Stimulated activated CD4-positive, alpha-beta T cell treated with anti-CD3 and anti-CD28 coated beads, TNF-alpha, amount 100 ng/mL, for 4 hours (primary cell): ENCODE measurements around the gene EXOC4.

Experiments used
- DNase-seq, 3 experiments: peaks; one replicate each; pipeline ENCODE4 v3.0.0-alpha.2; 2020; ENCODE audit warnings: low read depth in 3 of 3

Gene EXOC4

DNA sequence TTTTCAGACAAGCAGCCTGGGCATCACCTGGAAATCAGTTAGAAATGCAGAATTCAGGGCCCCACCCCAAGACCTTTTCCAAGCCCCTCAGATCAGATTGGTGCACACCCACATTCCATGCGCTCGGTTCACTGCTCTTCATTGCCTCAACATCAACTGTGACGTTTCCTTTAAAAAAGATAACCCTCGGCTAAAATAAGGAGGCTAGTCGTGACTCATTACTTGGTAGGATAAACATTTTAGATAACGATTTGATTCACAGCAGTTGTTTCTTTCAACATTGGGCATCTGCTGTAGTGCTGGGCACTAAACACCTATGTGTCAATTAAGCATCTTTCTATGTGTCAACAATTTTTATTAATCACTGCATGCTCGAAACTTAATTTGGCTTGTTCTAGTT is 683.2 kb downstream of the EXOC4 start:
- no peak for DNase-seq

DNA sequence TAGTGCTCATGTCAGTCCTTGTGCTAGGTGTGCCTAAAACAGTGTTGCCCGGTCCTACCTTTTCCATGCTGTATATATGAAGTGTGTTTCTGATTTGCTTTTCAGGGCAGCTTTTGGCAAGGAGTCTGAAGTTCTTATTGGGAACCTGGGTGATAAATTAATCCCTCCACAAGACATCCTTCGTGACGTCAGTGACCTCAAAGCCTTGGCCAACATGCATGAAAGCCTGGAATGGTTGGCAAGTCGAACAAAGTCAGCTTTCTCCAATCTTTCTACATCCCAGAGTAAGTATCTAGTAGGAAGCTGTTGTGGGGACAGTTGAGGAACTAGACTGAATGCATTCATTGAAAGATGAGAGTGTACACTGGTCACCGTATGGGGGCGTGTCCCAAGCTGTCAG is 684.9 kb downstream of the EXOC4 start:
- no peak for DNase-seq

DNA sequence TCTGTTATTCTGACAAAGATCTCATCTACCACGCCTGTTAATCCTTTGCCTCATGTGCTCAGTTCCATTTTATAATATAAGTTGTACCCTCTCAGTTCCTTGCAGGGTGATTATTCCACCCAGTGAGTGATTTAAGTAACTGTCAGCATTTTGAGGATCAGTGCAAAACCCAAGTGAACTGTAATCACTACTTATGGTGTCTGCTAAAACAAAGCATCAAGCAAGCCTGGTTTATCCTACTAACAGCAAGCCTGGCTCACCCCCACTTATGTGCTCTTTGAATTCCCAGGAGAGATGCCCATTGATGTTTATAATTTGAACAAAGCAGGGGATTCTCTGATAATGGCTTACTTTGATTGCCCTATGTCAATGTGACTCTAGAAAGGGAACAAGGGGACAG is 687.5 kb downstream of the EXOC4 start:
- DNase-seq: no peak

DNA sequence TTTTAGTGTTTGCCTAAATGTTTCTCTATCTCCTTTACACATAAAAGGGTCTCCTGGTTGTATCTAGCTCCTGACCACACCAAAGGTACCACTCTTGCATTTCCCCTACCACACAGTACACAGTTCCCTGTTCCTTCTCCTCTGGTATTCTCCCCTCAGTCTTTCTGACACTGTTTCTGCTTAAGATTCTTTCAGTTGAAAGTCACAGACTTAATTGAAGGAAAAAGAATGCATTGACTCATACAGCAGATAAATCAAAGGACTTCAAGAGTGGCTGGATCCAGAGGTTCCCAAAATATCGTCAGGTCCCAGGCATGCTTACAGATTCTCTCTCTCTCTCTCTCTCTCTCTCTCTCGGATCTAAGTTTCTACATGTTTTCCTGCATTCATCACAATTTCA is 688.6 kb downstream of the EXOC4 start:
- DNase-seq: no peak

DNA sequence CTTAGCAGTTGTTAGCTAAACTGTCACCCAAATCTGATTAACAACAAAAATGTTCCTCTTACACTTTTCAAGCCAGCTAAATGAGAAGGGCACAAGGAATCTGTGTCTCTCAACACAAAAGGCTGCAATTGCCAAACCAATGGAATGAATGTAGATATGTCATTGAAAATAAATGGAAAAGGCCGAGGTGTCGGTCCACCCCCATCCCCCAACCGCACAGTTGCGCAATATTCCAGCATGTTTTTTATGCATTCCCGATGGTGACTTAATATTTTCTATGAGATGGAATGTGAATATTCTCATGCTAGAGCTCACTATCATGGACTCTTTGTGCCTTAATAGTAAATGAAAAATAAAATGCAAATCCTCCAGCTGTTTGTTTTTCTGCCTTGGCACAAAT is 692.6 kb downstream of the EXOC4 start:
- DNase-seq: no peak

DNA sequence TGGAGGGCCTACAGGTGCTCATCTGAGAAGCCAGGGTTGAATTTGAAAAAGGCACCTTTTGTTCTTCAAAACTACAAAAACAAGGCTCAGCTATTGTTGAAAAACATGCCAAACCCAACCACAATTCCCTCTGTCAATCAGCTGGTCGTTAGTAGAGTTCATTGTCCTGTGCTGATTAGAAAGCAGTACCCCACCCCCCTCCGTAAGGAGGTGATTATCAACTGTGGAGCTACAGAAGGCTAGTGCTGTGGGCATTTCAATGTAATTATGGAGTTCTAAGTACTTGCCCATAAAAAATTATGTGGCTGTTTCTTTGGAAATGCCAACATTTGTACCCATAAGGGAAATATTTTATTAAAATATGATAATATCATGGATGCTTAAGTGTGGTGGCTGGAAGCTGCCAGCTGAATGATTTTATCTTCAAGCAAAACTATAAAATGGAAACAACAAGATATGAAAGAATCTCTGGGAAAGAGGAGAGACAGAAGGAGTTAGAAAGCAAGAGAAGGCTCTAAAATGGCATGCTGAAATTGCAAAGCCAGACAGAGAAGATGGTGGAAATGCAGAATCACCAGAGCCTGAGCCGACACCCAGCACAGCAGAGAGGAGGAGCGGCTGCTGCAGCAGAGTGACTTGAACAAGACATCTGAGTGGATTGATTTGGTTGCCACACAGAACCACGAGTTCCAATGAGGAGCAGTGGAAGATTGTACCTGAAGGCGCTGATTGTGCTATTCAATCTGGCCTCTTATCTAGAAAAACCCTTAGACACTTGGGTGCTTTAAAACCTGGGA is 694.8 kb downstream of the EXOC4 start:
- DNase-seq: no peak

DNA sequence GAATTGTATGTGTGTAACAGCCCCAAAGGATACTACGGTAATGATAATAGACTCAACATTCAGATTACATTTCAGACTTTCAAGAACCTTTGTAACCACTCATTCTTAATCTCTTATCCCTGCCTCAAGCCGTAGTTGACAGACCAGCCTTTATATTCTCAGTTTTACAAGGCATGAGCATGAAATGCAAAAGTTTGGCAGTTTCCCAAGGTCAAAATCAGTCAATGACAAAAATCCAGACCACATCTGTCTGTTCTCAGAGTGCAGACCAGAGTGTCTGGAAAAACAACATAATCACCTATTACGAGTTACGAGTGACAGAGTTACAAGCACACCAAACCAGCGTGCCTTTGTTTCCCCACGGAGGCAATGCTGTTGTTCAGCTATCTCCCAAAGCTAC is 695.7 kb downstream of the EXOC4 start:
- DNase-seq: no peak

DNA sequence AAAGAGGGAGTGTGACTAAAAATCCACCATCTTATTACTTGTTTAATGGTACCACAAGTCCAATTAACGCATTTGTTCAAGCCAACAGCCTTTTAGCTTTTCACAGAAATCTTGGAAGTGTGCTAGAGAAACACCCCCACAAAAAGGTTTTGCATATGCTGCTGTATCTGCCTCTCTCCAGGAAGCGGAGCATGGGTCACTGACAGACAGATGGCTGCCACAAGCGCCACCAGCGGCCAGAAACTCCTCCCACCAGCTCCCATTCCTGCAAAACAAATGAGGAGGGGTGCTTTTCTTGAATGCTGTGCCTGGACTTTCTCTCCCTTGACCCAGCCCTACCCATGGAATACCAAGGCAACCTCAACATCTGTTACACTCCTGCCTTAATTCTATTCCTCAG is 698.0 kb downstream of the EXOC4 start:
- DNase-seq: no peak

DNA sequence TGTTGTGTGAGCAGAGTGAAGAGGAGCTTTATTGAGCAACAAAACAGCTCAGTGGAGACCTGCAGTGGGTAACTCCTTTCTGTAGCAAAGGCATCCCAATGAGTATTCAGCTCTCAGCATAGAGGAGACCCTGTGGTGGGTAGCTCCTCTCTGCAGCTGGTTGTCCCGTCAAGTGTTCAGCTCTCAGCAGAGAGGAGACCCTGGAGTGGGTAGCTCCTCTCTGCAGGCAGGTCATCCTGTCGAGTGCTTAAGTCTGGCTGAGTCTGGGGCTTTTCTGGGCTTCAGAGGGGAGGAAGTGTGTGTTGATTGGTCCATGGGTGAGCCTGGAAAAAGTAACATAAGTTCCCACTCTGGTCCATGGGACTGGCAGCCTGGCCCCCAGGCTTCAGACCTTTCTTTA is 702.3 kb downstream of the EXOC4 start:
- no peak for DNase-seq

DNA sequence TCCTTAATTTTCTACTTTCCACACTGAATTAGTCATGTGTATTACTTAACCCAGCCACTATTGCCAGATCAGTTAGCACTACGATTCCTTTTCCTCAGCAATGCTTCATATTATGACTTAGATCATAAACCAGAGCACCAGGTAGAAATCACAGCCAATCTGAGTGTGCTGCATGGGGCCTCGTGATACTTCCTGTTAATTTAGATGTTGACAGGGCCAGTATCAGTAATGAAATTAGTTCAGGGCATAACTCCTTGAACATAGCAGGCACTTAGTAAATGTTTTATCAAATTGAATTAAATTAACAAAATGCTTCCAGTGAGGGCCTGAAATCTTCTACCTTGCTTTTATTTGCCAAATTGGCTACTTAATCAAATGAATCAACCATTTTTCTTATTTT is 705.0 kb downstream of the EXOC4 start:
- no peak for DNase-seq

DNA sequence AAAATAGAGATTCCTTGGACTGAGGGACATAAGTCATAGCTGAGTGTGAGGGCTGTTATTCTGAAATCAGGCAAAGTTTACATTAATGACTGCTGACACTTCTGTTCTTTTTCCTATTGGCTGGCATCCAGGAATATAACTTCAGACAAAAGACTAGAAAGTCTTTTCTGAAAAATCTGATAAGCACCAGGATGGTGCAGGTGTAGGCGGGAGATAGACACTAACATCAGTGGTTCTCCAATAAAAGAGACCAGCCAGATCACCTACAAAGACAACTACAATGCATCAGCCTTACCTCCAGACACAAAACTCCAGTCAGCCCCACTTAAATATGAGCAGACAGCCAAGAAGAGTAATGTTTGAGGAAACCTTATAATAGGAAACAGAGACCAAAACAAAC is 705.9 kb downstream of the EXOC4 start:
- no peak for DNase-seq

DNA sequence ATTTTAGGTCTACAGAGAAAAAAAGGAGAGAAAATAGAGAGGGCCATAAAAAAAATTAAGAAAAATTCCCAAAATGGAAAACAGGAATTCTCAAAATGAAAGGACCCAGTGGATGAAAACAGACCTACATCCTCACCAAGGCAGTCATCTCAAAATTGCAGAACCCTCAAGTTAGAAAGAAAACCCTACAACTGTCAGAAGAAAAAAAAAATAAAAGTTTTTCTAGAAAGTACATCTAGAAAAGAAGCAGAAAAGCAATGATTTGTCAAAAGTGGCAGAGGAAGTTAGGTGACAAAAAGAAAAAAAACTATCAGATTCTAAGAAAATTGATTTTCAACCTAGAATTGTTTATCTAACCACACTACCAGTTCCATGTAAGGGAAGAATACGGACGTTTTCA is 706.6 kb downstream of the EXOC4 start:
- no peak for DNase-seq

DNA sequence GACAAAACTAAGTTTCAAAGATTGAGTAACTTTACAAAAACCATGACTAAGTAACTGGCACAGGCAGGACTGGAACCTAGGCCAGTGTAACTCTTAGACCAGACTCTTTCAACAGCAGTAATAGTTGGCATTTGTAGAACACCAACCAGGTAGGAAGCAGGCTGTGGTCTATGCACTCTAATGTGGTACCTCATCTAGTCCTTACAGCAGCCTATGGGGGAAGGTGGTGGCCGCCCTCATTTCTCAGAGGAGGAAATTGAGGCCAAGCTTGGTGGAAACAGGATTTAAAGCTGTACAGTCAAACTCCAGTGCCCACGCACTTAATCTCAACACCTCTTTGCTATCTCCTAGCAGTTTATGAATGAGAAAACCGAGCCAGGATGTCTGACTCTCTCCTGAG is 708.8 kb downstream of the EXOC4 start:
- no peak for DNase-seq

DNA sequence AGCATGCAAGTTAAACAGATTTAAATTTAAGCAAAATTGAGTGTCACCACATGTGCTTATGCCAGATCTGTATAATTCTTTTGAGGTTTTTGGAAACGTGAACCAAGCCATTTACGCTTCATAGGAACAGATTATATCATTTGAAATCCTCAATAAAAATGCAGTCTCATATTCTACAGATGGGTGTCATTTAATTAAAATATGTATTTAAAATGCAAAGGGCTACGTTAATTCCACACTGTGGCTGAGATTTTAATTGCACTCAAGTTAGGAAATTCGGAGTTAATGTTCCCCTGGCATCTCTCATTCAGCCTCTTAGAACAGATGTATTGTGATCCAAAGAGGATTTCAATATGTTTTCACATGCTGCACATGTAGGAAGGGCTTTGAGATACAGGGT is 709.8 kb downstream of the EXOC4 start:
- DNase-seq: no peak

DNA sequence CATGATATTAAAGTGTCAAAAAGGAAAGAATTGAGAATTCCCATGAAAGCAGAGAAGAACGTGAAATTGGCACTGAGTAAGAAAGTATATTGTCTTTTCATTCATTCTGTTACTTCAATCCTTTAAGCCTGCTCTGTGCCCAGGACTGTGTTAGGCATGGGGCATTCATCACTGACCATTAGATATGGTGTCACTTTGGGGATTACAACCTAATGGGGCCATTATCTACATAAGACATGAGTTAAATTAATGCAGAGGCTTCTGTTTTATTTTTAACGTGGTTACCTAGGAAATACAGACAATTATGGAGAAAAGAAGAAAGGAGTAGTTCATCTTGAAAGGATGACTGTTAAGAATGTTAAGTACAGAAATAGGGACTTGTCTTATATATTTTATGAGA is 710.8 kb downstream of the EXOC4 start:
- DNase-seq: no peak

DNA sequence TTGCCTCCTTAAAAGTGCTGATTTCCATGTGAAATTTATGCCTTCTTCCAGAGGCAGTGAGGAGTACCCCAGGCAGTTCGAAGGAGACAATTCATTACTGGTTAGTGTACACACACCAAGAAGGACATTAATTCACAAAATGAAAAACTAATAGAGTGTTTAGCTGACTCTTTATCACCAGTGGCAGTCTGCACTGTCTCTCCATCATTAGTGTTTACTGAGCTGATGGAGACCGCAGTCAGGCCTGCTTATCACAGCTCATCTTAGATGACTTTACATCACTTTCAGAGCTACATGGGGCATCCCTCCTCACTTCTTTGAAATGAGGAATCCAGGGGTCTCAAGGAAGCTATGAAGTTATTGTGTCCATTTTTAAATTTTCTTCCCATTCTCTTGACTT is 718.7 kb downstream of the EXOC4 start:
- DNase-seq: no peak

DNA sequence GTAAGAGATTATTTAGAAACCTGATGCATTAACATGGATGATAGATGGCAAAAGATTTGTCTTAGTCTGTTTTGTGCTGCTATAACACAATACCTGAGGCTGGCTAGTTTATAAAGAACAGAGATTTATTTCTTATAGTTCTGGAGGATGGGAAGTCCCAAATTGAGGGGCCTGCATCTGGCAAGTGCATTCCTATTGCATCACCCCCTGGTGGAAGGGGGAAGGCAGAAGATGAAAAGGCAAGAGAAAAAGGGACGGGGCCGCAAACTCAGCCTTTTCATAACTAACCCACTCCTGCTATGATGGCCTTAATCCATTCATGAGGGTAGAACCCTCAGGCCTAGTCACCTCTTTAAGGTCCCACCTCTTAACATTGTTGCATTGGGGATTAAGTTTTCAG is 720.8 kb downstream of the EXOC4 start:
- no peak for DNase-seq

DNA sequence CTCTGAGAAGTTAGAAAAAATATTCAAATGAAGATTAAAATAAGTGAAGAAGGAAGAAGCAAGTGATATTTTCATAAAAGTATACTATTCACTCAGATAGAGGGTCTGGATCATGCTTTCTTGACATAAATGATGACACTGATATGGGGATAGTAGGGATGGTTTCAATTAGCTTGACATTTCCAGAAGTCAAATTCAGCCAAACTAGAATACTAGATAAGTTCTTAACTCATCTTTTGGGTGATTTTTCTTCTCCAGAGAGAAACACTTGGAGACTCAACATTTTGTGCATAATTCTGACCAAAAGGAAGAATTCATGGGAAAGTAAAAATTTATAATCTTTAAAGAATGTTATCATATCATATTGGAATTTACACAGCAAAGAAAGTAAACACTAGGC is 722.3 kb downstream of the EXOC4 start:
- no peak for DNase-seq

DNA sequence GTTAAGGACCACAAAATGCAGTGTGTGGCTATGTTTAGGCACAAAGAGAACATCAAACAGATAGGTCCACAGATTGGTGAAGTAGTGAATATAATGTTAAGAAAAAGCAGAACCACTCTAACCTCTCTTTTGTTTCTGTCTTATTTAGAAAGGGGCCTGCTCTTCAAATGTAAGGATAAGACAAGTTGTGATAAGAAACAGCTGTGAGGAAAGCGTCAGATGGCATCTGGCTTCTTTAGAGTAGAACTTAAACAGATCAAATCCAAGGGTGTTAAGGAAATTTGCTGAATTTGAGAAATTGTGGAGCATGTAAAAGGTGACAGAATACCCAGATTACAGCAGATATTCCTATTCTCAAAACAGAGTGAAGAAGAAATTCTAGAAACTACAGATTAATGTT is 723.3 kb downstream of the EXOC4 start:
- DNase-seq: no peak

DNA sequence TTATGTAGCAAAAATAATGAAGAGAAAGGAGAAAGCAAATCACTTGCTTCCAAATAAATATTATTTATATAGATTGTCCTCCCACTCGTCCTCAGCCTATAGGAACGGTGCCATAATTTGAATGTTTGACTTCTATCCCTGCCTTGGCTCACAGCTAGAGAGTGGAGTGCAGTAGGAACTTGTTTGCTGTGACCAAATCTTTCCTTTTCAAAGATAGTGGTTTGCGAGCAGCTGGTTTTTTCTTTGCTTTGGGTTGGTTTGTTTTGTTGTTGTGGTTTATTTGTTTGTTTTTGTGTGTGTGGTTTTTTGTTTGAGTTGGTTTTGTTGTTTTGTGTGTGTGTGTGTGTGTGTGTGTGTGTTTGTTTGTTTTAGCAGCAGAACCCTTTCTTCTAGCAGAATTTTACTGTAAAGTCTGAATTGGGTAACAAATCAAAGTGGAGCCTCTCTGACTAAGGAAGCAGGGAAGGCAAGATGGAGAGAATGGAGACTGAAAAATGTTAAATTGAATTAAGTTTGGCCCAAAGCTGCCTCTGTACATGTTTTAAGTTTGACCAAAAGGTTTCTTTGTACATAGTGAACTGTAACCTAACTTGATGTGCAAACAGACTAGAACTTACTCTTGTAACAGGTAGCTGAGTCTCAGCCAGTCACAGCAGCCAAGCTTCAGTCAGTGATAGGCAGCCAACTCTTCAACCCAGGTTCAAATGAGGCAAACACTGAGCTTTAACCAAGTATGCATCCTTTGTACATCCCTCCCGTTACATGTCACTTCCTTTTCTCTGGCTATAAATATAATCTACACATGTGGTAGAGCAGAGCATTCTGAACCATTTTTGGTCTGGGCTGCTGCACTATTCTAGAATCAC is 724.8 kb downstream of the EXOC4 start:
- no peak for DNase-seq

DNA sequence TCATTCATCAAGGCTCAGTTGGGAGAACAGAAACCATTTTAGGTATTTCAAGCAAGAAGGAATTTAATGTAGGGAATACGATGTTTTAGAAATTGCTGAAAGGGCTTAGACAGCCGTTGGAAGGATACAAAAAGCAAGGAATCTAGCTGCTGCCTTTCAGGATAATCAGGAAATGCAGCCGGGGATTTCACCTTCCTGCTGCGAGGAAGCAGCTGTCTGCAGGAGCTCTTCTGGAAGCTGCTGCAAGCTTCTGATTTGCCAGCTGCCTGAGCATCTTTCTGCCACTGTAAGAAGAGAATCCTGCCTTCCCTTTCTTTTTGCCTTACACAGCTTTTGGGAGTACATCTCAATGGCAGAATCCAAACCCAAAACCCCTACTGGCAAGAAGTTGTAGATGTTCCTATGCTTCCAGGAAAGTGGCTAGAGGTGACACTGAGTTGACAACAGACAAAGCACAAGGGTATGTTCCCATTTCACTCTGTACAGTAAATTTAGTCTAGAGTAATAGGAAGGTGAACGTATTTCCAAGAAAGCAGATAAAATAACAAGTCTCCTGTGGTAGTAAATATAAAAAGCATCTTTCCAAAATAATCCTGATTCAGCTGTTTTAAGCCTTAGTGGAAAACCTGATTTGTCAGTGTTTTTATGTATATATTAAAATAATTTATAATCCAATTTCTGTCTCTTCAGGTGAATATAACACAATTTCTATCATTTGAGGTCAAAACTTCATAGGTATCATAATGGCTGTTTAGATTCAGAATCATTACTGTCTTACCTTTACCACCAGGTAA is 725.8 kb downstream of the EXOC4 start:
- DNase-seq: no peak

DNA sequence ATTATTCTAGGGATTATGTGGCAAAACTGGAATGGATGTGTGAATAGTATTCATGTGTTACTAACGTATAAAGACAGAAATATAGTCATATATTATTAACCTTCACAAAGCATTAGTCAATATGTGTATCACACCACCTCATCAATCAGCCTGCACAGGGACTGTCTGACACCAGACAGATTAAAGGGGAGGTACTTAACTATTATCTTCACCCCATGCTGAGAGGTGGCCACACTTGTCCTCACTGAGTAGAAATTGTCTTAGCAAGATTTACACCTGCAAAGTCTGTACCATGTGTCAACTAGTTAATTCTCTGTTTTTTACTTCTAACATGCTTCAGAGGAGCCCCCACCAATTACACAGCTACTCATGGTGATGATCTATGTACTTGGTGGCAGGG is 727.9 kb downstream of the EXOC4 start:
- DNase-seq: no peak
